GM12878 (cell line): ENCODE data around the gene KDSR. TPM values are rescaled to one million over a fixed set of nuclear protein-coding genes. Genes with fewer than 3 reads are reported as not detected.

ENCODE experiments used
- ATAC-seq: fragments of 200-7000 bp; cut with Tn5 transposase; 3 replicates; pipeline ENCODE4 v1.9.1; 2020; ENCODE audit warnings: mild to moderate bottlenecking, moderate library complexity
- BruUV-seq: library from RNA; stranded (reverse); fragments of 400-500 nt; replicated peaks from 2 replicates; lab custom pipeline; 2021; lab: Mats Ljungman, UMichigan
- CTCF ChIA-PET: fragments of 300-600 bp; sonication (Branson Sonifier 250); formaldehyde crosslinking; extraction: SDS; loops from one replicate; lab custom pipeline; 2021; ENCODE audit warnings: inconsistent platforms; lab: Yijun Ruan, JAX
- POLR2A ChIA-PET: fragments of 350-600 bp; formaldehyde crosslinking; extraction: SDS; loops from one replicate; lab custom pipeline; 2021; ENCODE audit warnings: inconsistent platforms; lab: Charles Lee
- RAD21 ChIA-PET: fragments of 300-600 bp; sonication (Branson Sonifier 250); formaldehyde crosslinking; loops from one replicate; lab custom pipeline; 2023; ENCODE audit warnings: antibody characterized with exemption; ENCODE audit not compliant: unreplicated experiment; lab: Charles Lee
- SMC1A ChIA-PET: fragments of 300-600 bp; sonication (Branson Sonifier 250); formaldehyde crosslinking; loops from one replicate; lab custom pipeline; 2023; ENCODE audit not compliant: unreplicated experiment, uncharacterized antibody; lab: Charles Lee
- DNase-seq: peaks from one replicate; pipeline ENCODE4 v3.0.0-alpha.2; 2011; ENCODE audit warnings: low read depth, low spot score
- FAIRE-seq: peaks from 3 replicates; lab custom pipeline; 2011; peaks lifted over from hg19 to GRCh38; lab: Jason Lieb, UNC
- H2AFZ ChIP-seq: 2 replicates; pipeline ENCODE4 v1.6.0; 2011; ENCODE audit warnings: low read depth, low read length, control low read depth; ENCODE audit not compliant: control insufficient read depth
- H3K27ac ChIP-seq: 2 replicates; pipeline ENCODE4 v1.5.1; 2011; ENCODE audit warnings: control low read depth; ENCODE audit not compliant: control insufficient read depth, insufficient read depth
- H3K27me3 ChIP-seq, 2 experiments: replicated peaks in 1 of 2; 2 replicates each; pipeline versions ENCODE4 v1.6.0 to v1.6.1; 2011; ENCODE audit warnings: low read length in 1 of 2; ENCODE audit not compliant: control insufficient read depth in 2 of 2, insufficient read depth in 2 of 2
- H3K36me3 ChIP-seq, 2 experiments: 2 replicates each; pipeline ENCODE4 v1.5.1; 2011; ENCODE audit warnings: low read length in 1 of 2; ENCODE audit not compliant: control insufficient read depth in 2 of 2, insufficient read depth in 2 of 2
- H3K4me1 ChIP-seq: 2 replicates; pipeline ENCODE4 v1.6.1; 2011; ENCODE audit warnings: mild to moderate bottlenecking, low read length, moderate library complexity, mixed read lengths; ENCODE audit not compliant: control insufficient read depth, insufficient read depth
- H3K4me2 ChIP-seq: 2 replicates; pipeline ENCODE4 v1.6.0; 2011; ENCODE audit warnings: control low read depth; ENCODE audit not compliant: control insufficient read depth, insufficient read depth
- H3K4me3 ChIP-seq: fragments of 200-600 bp; sonication (generic); 2 replicates; pipeline ENCODE4 v1.5.1; 2016
- H3K79me2 ChIP-seq: 2 replicates; pipeline ENCODE4 v1.6.0; 2011; ENCODE audit warnings: low read length; ENCODE audit not compliant: control insufficient read depth, insufficient read depth
- H3K9ac ChIP-seq: 2 replicates; pipeline ENCODE4 v1.8.0; 2011; ENCODE audit warnings: low read length, control low read depth, mixed read lengths; ENCODE audit not compliant: control insufficient read depth, insufficient read depth
- H3K9me3 ChIP-seq: replicated peaks from 3 replicates; pipeline ENCODE4 v1.5.1; 2011; ENCODE audit warnings: mild to moderate bottlenecking, low read length; ENCODE audit not compliant: control insufficient read depth, insufficient read depth
- H4K20me1 ChIP-seq: 2 replicates; pipeline ENCODE4 v1.6.0; 2011; ENCODE audit not compliant: control insufficient read depth, insufficient read depth
- ATF7 ChIP-seq: fragments of 450-650 bp; IDR thresholded peaks from 2 replicates; pipeline ENCODE4 v1.6.1; 2016; ENCODE audit warnings: low read depth, mild to moderate bottlenecking
- BRCA1 ChIP-seq: IDR thresholded peaks from 2 replicates; pipeline ENCODE4 v1.6.1; 2011; ENCODE audit warnings: low read depth, low read length, improper control_type of control experiment
- FOXK2 ChIP-seq: fragments of 450-650 bp; IDR thresholded peaks from 2 replicates; pipeline ENCODE4 v1.6.1; 2017; ENCODE audit warnings: mild to moderate bottlenecking, moderate library complexity
- LARP7 ChIP-seq: fragments of 450-650 bp; IDR thresholded peaks from 2 replicates; pipeline ENCODE4 v1.6.1; 2017; ENCODE audit warnings: mild to moderate bottlenecking
- NR2C2 ChIP-seq: IDR thresholded peaks from 2 replicates; pipeline ENCODE4 v1.6.1; 2011; ENCODE audit warnings: borderline replicate concordance, low read depth; ENCODE audit not compliant: control insufficient read depth, insufficient read length
- PML ChIP-seq: IDR thresholded peaks from 2 replicates; pipeline ENCODE4 v1.6.1; 2012; ENCODE audit warnings: low read length, inconsistent platforms
- RB1 ChIP-seq: fragments of 450-650 bp; formaldehyde crosslinking; IDR thresholded peaks from 2 replicates; pipeline ENCODE4 v1.6.1; 2017; ENCODE audit warnings: mild to moderate bottlenecking, borderline replicate concordance
- SIN3A ChIP-seq: IDR thresholded peaks from 2 replicates; pipeline ENCODE4 v1.6.1; 2012; ENCODE audit warnings: low read depth, low read length, improper control_type of control experiment
- SMC3 ChIP-seq: IDR thresholded peaks from 2 replicates; pipeline ENCODE4 v1.6.1; 2011; ENCODE audit warnings: low read length, improper control_type of control experiment, borderline replicate concordance
- SUPT20H ChIP-seq: IDR thresholded peaks from 2 replicates; pipeline ENCODE4 v1.6.1; 2011; ENCODE audit warnings: low read depth, mild to moderate bottlenecking, low read length, moderate library complexity, borderline replicate concordance; ENCODE audit not compliant: control insufficient read depth
- TAF1 ChIP-seq: IDR thresholded peaks from 2 replicates; pipeline ENCODE4 v1.6.1; 2011; ENCODE audit warnings: mild to moderate bottlenecking, low read depth, low read length, borderline replicate concordance
- WGBS: methylation state at CpG from one replicate; pipeline ENCODE4 v1.1.6; 2016; ENCODE audit warnings: low lambda C conversion rate; ENCODE audit not compliant: insufficient replicate concordance, insufficient coverage; ENCODE audit errors: missing lambda C conversion rate; 5-methylcytosine and 5-hydroxymethylcytosine counted together
- in situ Hi-C: fragments of 300-500 bp; cut with MboI; formaldehyde crosslinking; loops from 9 replicates; pipeline ENCODE4 v1.14.3; 2018; ENCODE audit warnings: mixed read lengths
- intact Hi-C: fragments of 100-400 bp; cut with micrococcal nuclease; formaldehyde crosslinking; loops from one replicate; pipeline ENCODE4 v1.14.2; 2022; ENCODE audit not compliant: unreplicated experiment
- polyA plus RNA-seq, 11 experiments: library from polyadenylated mRNA; depleted of rRNA in 4 of 11; unstranded in 6 of 11; stranded (reverse) in 5 of 11; fragments of >200 nt; fragmentation: Nextera tagmentation in 4 of 11; fragmentation: Illumina TruSeq in 1 of 11; extraction: Ambion mirVana in 4 of 11; extraction: Trizol in 1 of 11; gene quantifications; 1 replicate in 1 of 11; 2 replicates in 10 of 11; pipeline versions ENCODE4 v1.2.1 to v1.2.3, GENCODE V29; 2011 to 2016; ENCODE audit warnings: inconsistent platforms in 2 of 11, missing spikeins in 2 of 11, low read depth in 1 of 11
- total RNA-seq, 4 experiments: library from RNA; depleted of rRNA in 3 of 4; stranded (reverse); fragments of >200 nt in 3 of 4; fragmentation: Illumina TruSeq in 1 of 4; extraction: Trizol in 1 of 4; gene quantifications; 2 replicates each; pipeline versions ENCODE4 v1.2.1 to v1.2.3, GENCODE V29; 2013 to 2021
- TF ChIP-seq, protein P1 (sequence below): fragments of 450-650 bp; formaldehyde crosslinking; IDR thresholded peaks from 2 replicates; pipeline ENCODE4 v1.4.0; 2022; ENCODE audit warnings: mild to moderate bottlenecking, moderate library complexity
- TF ChIP-seq, protein P2 (sequence below), 3 experiments: IDR thresholded peaks in 2 of 3; conservative IDR thresholded peaks in 1 of 3; 2 replicates each; pipeline ENCODE4 v1.5.1; 2011; ENCODE audit warnings: low read depth in 3 of 3, low read length in 3 of 3, mild to moderate bottlenecking in 3 of 3, control low read depth in 2 of 3, moderate library complexity in 2 of 3, inconsistent platforms in 1 of 3, mixed read lengths in 1 of 3; ENCODE audit not compliant: control insufficient read depth in 2 of 3, insufficient read depth in 1 of 3; ENCODE audit errors: extremely low read depth in 1 of 3
- TF ChIP-seq, protein P3 (sequence below): IDR thresholded peaks from 2 replicates; pipeline ENCODE4 v1.6.1; 2011; ENCODE audit warnings: low read depth, mild to moderate bottlenecking, low read length, moderate library complexity, borderline replicate concordance; ENCODE audit errors: extremely low read depth
- TF ChIP-seq, protein P4 (sequence below): IDR thresholded peaks from 2 replicates; pipeline ENCODE4 v1.6.1; 2011; ENCODE audit warnings: borderline replicate concordance, low read depth, mild to moderate bottlenecking, moderate library complexity, mixed read lengths, low read length; ENCODE audit not compliant: insufficient read depth; ENCODE audit errors: extremely low read length

The KDSR gene
- total and polyA plus RNA-seq, 10 of the 15 experiments (the other 5 are each of a cell fraction or from before 2014, with no cell fraction given): 5.2 to 25.9 (median 14.3) TPM

DNA sequence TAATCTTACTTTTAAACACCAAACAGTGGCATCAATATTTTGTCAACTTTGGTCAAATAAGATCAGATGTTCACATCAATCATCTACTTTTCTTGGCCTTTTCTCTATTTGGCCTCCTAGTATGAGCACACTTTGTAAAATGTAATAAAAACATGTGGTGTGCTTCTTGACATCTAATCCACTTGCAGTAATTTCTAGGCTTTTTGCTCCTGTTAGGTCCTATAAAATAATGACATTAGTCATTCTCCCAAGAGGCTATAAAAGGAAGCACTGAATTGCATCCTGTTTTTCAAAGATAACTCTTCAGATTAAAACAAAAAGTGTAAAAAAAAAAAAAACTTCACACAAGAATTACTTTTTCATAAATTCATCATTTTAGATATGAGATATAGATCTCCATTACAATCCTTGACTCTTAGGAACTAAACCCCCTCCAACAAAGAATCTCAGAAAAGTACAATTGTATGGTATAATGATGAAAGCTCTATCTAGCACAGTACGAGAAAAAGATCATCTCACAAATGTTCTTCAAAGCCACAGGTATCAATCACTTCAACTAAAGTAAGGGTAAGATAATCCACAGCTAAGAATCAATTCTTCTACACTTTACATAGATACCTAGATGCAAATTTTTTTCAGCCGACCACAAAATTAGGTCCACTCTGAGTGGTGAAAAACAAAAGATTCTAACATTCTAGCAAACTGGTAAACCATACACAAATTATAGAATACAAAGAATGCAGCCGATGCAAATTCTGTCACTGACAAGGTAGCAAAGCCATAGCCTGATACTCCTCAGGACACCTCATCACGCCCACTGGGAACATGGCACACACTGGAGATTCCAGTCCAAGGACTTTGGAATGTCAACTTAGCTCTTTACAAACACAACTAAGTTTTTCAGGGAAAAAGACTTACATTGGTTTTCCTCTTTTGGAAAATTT, 50.1 kb downstream of the KDSR start:
- peak overlapping the region; percentile 90 for H3K27ac ChIP-seq
- BruUV-seq: TSS peak; percentile 61
- FAIRE-seq (no peak), DNase-seq (no peak), ATAC-seq (peak; percentile 5)
- H4K20me1 ChIP-seq: no peaks in the 10 kb centered on the region
- no peaks in the 10 kb centered on the region for H3K9me3 ChIP-seq
- peak overlapping the region; percentile 88 for H3K4me2 ChIP-seq
- no peaks in the 10 kb centered on the region for H3K36me3 ChIP-seq
- WGBS: 0% methylated on average over 4 of the region's 4 CpGs
- intact Hi-C loops: no loop called here
- peak overlapping the region; percentile 97 for H3K9ac ChIP-seq
- in situ Hi-C loops: loop anchor here (5.0 kb wide), 1 partner anchor 175 kb away; no protein-coding TSS in a partner anchor
- RAD21 ChIA-PET: interaction anchor here (0.7 to 3.9 kb wide), 26 partner anchors 10 to 299 kb away, joined by 3 to 115 read pairs (median 7); no protein-coding TSS in a partner anchor
- peak overlapping the region; percentile 98 for H3K4me3 ChIP-seq
- peaks cover 90% of the 10 kb centered on the region for H3K79me2 ChIP-seq
- POLR2A ChIA-PET: interaction anchor here (0.8 to 3.9 kb wide), 11 partner anchors 9 to 186 kb away, joined by 3 to 67 read pairs (median 5); no protein-coding TSS in a partner anchor
- H3K4me1 ChIP-seq: peaks cover 13% of the 10 kb centered on the region
- SMC1A ChIA-PET: interaction anchor here (0.8 to 3.9 kb wide), 40 partner anchors 10 to 299 kb away, joined by 3 to 55 read pairs (median 6); no protein-coding TSS in a partner anchor
- no peak overlapping the region; the same call in 1 of the 2 replicates for H2AFZ ChIP-seq
- CTCF ChIA-PET: interaction anchor here (0.6 to 3.8 kb wide), 32 partner anchors 9 to 299 kb away, joined by 3 to 95 read pairs (median 6); no protein-coding TSS in a partner anchor
- no peaks in the 10 kb centered on the region for H3K27me3 ChIP-seq
- TF ChIP-seq SMC3 (no peak), RB1 (no peak), SUPT20H (no peak), PML (no peak), LARP7 (no peak), ATF7 (no peak), TAF1 (no peak), BRCA1 (no peak), NR2C2 (no peak), FOXK2 (no peak), SIN3A (no peak)
- TF ChIP-seq, protein P1, sequence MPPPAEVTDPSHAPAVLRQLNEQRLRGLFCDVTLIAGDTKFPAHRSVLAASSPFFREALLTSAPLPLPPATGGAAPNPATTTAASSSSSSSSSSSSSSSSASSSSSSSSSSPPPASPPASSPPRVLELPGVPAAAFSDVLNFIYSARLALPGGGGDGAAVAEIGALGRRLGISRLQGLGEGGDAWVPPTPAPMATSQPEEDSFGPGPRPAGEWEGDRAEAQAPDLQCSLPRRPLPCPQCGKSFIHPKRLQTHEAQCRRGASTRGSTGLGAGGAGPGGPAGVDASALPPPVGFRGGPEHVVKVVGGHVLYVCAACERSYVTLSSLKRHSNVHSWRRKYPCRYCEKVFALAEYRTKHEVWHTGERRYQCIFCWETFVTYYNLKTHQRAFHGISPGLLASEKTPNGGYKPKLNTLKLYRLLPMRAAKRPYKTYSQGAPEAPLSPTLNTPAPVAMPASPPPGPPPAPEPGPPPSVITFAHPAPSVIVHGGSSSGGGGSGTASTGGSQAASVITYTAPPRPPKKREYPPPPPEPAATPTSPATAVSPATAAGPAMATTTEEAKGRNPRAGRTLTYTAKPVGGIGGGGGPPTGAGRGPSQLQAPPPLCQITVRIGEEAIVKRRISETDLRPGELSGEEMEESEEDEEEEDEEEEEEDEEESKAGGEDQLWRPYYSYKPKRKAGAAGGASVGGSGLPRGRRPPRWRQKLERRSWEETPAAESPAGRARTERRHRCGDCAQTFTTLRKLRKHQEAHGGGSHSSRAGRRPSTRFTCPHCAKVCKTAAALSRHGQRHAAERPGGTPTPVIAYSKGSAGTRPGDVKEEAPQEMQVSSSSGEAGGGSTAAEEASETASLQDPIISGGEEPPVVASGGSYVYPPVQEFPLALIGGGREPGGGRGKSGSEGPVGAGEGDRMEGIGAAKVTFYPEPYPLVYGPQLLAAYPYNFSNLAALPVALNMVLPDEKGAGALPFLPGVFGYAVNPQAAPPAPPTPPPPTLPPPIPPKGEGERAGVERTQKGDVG (CRISPR knock-in tag): no peak
- TF ChIP-seq, protein P2, sequence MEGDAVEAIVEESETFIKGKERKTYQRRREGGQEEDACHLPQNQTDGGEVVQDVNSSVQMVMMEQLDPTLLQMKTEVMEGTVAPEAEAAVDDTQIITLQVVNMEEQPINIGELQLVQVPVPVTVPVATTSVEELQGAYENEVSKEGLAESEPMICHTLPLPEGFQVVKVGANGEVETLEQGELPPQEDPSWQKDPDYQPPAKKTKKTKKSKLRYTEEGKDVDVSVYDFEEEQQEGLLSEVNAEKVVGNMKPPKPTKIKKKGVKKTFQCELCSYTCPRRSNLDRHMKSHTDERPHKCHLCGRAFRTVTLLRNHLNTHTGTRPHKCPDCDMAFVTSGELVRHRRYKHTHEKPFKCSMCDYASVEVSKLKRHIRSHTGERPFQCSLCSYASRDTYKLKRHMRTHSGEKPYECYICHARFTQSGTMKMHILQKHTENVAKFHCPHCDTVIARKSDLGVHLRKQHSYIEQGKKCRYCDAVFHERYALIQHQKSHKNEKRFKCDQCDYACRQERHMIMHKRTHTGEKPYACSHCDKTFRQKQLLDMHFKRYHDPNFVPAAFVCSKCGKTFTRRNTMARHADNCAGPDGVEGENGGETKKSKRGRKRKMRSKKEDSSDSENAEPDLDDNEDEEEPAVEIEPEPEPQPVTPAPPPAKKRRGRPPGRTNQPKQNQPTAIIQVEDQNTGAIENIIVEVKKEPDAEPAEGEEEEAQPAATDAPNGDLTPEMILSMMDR (IDR thresholded peaks at IDR 0.05 in 2 of 3, conservative IDR thresholded peaks at IDR 0.05 in 1 of 3; ENCODE audit: control insufficient read depth in 2 of 3, extremely low read depth in 1 of 3, insufficient read depth in 1 of 3, low read depth in 3 of 3, low read length in 3 of 3): no peak
- TF ChIP-seq, protein P3, sequence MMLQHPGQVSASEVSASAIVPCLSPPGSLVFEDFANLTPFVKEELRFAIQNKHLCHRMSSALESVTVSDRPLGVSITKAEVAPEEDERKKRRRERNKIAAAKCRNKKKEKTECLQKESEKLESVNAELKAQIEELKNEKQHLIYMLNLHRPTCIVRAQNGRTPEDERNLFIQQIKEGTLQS: no peak
- TF ChIP-seq, protein P4, sequence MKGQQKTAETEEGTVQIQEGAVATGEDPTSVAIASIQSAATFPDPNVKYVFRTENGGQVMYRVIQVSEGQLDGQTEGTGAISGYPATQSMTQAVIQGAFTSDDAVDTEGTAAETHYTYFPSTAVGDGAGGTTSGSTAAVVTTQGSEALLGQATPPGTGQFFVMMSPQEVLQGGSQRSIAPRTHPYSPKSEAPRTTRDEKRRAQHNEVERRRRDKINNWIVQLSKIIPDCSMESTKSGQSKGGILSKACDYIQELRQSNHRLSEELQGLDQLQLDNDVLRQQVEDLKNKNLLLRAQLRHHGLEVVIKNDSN: no peak
